Muscle layer of colon (tissue), 2 donors: ENCODE data around the gene MYO18B.

Experiments
- H3K27ac ChIP-seq: one replicate; pipeline ENCODE4 v1.7.0; 2013; ENCODE audit warnings: low read depth, mild to moderate bottlenecking, low read length, moderate library complexity
- H3K27me3 ChIP-seq, 2 donors: one replicate each; pipeline ENCODE4 v1.7.0; 2013; ENCODE audit warnings: low read length in 2 of 2, mild to moderate bottlenecking in 2 of 2; ENCODE audit not compliant: insufficient read depth in 2 of 2, control insufficient read depth in 1 of 2
- H3K36me3 ChIP-seq: one replicate; pipeline ENCODE4 v1.7.0; 2013; ENCODE audit warnings: mild to moderate bottlenecking, low read length; ENCODE audit not compliant: insufficient read depth
- H3K4me1 ChIP-seq: one replicate; pipeline ENCODE4 v1.7.0; 2013; ENCODE audit warnings: mild to moderate bottlenecking, low read length; ENCODE audit not compliant: insufficient read depth
- H3K4me3 ChIP-seq, 2 donors: one replicate each; pipeline ENCODE4 v1.7.0; 2013; ENCODE audit warnings: low read length in 2 of 2, low read depth in 1 of 2, mild to moderate bottlenecking in 1 of 2, moderate library complexity in 1 of 2
- H3K9ac ChIP-seq: one replicate; pipeline ENCODE4 v1.7.0; 2013; ENCODE audit warnings: low read length
- H3K9me3 ChIP-seq: one replicate; pipeline ENCODE4 v1.7.0; 2013; ENCODE audit warnings: mild to moderate bottlenecking, low read length
- donor health status: abdominal sarcoma.
- donor health status: Adenocarcinoma of cecum.

Gene MYO18B

GRCh38 chr22:25987948-25988347 lies 246.0 kb downstream of the MYO18B start:
- no peaks in the 10 kb centered on the region for H3K9me3 ChIP-seq
- H3K27me3 ChIP-seq, result no peaks in the 10 kb centered on the region
- H3K36me3 ChIP-seq, result no peaks in the 10 kb centered on the region
- no peak overlapping the region for H3K9ac ChIP-seq
- no peaks in the 10 kb centered on the region for H3K4me1 ChIP-seq
- no peak overlapping the region for H3K27ac ChIP-seq
- no peak overlapping the region for H3K4me3 ChIP-seq

DNA sequence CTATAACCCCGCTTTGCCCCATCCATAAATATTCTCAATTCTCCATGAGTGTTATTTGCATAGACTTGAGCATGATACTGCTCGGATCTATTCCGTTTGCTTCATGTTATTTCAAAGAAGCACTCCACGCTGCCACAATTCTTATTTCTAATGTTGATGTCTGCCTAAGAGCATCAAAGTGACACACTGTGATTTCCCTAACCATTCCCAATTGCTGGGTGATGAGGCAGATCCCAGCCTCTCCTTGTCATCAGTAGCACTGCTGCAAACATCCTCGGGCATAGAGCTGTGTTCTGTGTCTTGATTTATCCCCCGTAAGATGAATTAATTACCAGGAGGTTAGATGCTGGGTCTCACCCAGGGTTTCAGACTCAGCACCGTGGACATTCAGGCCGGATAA lies 249.0 kb downstream of the MYO18B start:
- Histone ChIP-seq H3K27ac (no peak overlapping the region), H3K4me3 (no peak overlapping the region), H3K9me3 (no peaks in the 10 kb centered on the region), H3K4me1 (no peaks in the 10 kb centered on the region), H3K36me3 (no peaks in the 10 kb centered on the region), H3K27me3 (no peaks in the 10 kb centered on the region), H3K9ac (no peak overlapping the region)

GRCh38 chr22:25992331-25992730 lies 250.3 kb downstream of the MYO18B start:
- H3K9me3 ChIP-seq, result no peaks in the 10 kb centered on the region

GRCh38 chr22:25996669-25997068 lies 254.7 kb downstream of the MYO18B start:
- Histone ChIP-seq H3K4me1 (no peaks in the 10 kb centered on the region), H3K27me3 (no peaks in the 10 kb centered on the region), H3K9me3 (no peaks in the 10 kb centered on the region), H3K36me3 (no peaks in the 10 kb centered on the region), H3K9ac (no peak overlapping the region), H3K4me3 (no peak overlapping the region), H3K27ac (no peak overlapping the region)

More at GRCh38 chr22:25992331-25992730, 250.3 kb downstream of the MYO18B start:
- Histone ChIP-seq H3K27me3 (no peaks in the 10 kb centered on the region), H3K4me1 (no peaks in the 10 kb centered on the region), H3K27ac (no peak overlapping the region), H3K36me3 (no peaks in the 10 kb centered on the region), H3K4me3 (no peak overlapping the region), H3K9ac (no peak overlapping the region)

GRCh38 chr22:25997886-25998775 lies 256.1 kb downstream of the MYO18B start:
- Histone ChIP-seq H3K27me3 (peaks cover 0 to 6% of the 10 kb centered on the region in 2 donors), H3K4me3 (no peak overlapping the region), H3K27ac (no peak overlapping the region), H3K9me3 (no peaks in the 10 kb centered on the region), H3K9ac (no peak overlapping the region), H3K4me1 (no peaks in the 10 kb centered on the region), H3K36me3 (no peaks in the 10 kb centered on the region)

DNA sequence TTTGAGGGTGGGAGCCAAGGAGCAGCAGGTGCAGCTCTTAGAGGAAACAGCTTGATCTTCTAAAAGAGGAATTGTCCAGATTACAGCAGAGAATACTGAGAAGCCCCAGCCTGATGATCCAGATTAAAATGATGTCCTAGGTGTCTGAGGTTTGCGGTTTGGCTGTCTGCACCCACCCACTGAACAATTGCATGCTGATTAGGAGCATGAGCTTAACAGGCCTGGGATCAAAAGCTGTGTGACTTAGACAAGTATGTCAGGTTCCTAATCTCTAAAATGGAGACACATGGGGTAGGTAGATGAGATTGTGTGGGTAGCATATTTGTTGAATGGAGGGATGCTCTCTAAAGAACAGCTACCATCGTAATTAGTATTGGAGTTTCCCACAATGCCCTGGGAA lies 260.5 kb downstream of the MYO18B start:
- Histone ChIP-seq H3K27me3 (peaks cover 0 to 6% of the 10 kb centered on the region in 2 donors), H3K9ac (no peak overlapping the region), H3K36me3 (no peaks in the 10 kb centered on the region), H3K4me1 (no peaks in the 10 kb centered on the region), H3K27ac (no peak overlapping the region), H3K9me3 (peaks cover 4% of the 10 kb centered on the region), H3K4me3 (no peak overlapping the region)

DNA sequence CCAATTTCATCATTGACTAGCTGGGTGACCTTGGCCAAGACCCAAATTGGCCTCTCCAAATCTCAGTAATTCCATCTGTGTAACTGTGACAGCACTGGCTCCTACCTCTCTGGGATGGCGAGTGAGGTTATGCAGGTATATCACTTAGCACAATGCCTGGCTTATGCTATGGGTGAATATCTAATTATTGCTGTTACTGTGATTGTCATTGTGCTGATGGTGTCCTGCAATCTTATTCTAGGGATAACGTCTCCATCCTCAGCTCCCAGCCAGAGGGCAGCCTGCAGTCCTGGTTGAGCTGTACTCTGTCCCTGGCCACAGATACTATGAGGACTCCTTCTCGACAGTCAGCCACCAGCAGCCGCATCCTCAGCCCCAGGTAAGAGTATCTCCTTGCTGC lies 262.5 kb downstream of the MYO18B start:
- H3K36me3 ChIP-seq, result no peaks in the 10 kb centered on the region
- H3K9ac ChIP-seq, result no peak overlapping the region
- no peaks in the 10 kb centered on the region for H3K4me1 ChIP-seq

GRCh38 chr22:26008587-26008986 lies 266.6 kb downstream of the MYO18B start:
- Histone ChIP-seq H3K9me3 (peaks cover 4% of the 10 kb centered on the region), H3K27me3 (peaks cover 0 to 7% of the 10 kb centered on the region in 2 donors), H3K4me3 (no peak overlapping the region), H3K36me3 (no peaks in the 10 kb centered on the region), H3K4me1 (no peaks in the 10 kb centered on the region), H3K9ac (no peak overlapping the region), H3K27ac (no peak overlapping the region)

More for the DNA sequence above, 262.5 kb downstream of the MYO18B start:
- peaks cover 4% of the 10 kb centered on the region for H3K9me3 ChIP-seq
- H3K27me3 ChIP-seq, result peaks cover 0 to 11% of the 10 kb centered on the region in 2 donors
- H3K27ac ChIP-seq, result no peak overlapping the region
- H3K4me3 ChIP-seq, result no peak overlapping the region

GRCh38 chr22:26016916-26017315 lies 274.9 kb downstream of the MYO18B start:
- Histone ChIP-seq H3K4me1 (no peaks in the 10 kb centered on the region), H3K27me3 (peaks cover 0 to 4% of the 10 kb centered on the region in 2 donors), H3K36me3 (no peaks in the 10 kb centered on the region), H3K27ac (no peak overlapping the region), H3K9ac (no peak overlapping the region), H3K9me3 (no peaks in the 10 kb centered on the region), H3K4me3 (no peak overlapping the region)

- Histone ChIP-seq H3K36me3 (no peaks in the 10 kb centered on the region), H3K9ac (no peak overlapping the region), H3K27ac (no peak overlapping the region), H3K4me3 (no peak overlapping the region), H3K4me1 (no peaks in the 10 kb centered on the region), H3K9me3 (no peaks in the 10 kb centered on the region), H3K27me3 (peaks cover 0 to 4% of the 10 kb centered on the region in 2 donors)
Measured at GRCh38 chr22:26017932-26018331, 275.9 kb downstream of the MYO18B start.

- Histone ChIP-seq H3K27ac (no peak overlapping the region), H3K36me3 (no peaks in the 10 kb centered on the region)
Measured at GRCh38 chr22:26019596-26019995, 277.6 kb downstream of the MYO18B start.

GRCh38 chr22:26021516-26021915 lies 279.5 kb downstream of the MYO18B start:
- H3K36me3 ChIP-seq, result no peaks in the 10 kb centered on the region
- H3K27me3 ChIP-seq, result peaks cover 0 to 4% of the 10 kb centered on the region in 2 donors
- no peak overlapping the region for H3K4me3 ChIP-seq
- peaks cover 6% of the 10 kb centered on the region for H3K9me3 ChIP-seq
- no peak overlapping the region for H3K27ac ChIP-seq
- no peak overlapping the region for H3K9ac ChIP-seq
- no peaks in the 10 kb centered on the region for H3K4me1 ChIP-seq

More at GRCh38 chr22:26019596-26019995, 277.6 kb downstream of the MYO18B start:
- H3K9ac ChIP-seq, result no peak overlapping the region
- no peak overlapping the region for H3K4me3 ChIP-seq
- H3K4me1 ChIP-seq, result no peaks in the 10 kb centered on the region
- H3K27me3 ChIP-seq, result peaks cover 0 to 4% of the 10 kb centered on the region in 2 donors
- H3K9me3 ChIP-seq, result peaks cover 3% of the 10 kb centered on the region
